Activated CD4-positive, alpha-beta T cell treated with anti-CD3 and anti-CD28 coated beads, Interleukin-2, amount 50 U/mL, for 48 hours (primary cell): ENCODE results near the gene SBNO1.
"Not testable (repeated sequence)": the region's sequence is repeated elsewhere in the genome, so short reads cannot be mapped to it uniquely, and the experiment has no call there.

Experiments
- DNase-seq, 2 experiments: peaks; one replicate each; pipeline ENCODE4 v3.0.0-alpha.2; 2020

The SBNO1 gene

GRCh38 chr12:123336530-123336929, 28.1 kb downstream of the SBNO1 start:
- DNase-seq: no peak

GRCh38 chr12:123335490-123335889, 29.2 kb downstream of the SBNO1 start:
- DNase-seq: no peak

- DNase-seq: no peak
Measured at GRCh38 chr12:123329799-123330198, 34.8 kb downstream of the SBNO1 start.

- DNase-seq: no peak
Measured at GRCh38 chr12:123319826-123320225, 44.8 kb downstream of the SBNO1 start.

- DNase-seq: no peak
Measured at GRCh38 chr12:123319273-123319672, 45.4 kb downstream of the SBNO1 start.

- DNase-seq: not testable (repeated sequence)
Measured at GRCh38 chr12:123313046-123313445, 51.6 kb downstream of the SBNO1 start.

GRCh38 chr12:123306200-123306599, 58.4 kb downstream of the SBNO1 start:
- DNase-seq: no peak

- DNase-seq: no peak
Measured at GRCh38 chr12:123305136-123305535, 59.5 kb downstream of the SBNO1 start.

- DNase-seq: no peak
Measured at GRCh38 chr12:123293178-123293760, 71.4 kb downstream of the SBNO1 start.

GRCh38 chr12:123289911-123290310, 74.7 kb downstream of the SBNO1 start:
- DNase-seq: no peak

- no peak for DNase-seq
Measured at GRCh38 chr12:123288751-123289346, 75.8 kb downstream of the SBNO1 start.

- DNase-seq: no peak
Measured at GRCh38 chr12:123286652-123287373, 77.8 kb downstream of the SBNO1 start.

- DNase-seq: no peak
Measured at GRCh38 chr12:123284669-123285068, 80.0 kb downstream of the SBNO1 start.

GRCh38 chr12:123283461-123283860, 81.2 kb downstream of the SBNO1 start:
- no peak for DNase-seq

GRCh38 chr12:123282111-123282510, 82.5 kb downstream of the SBNO1 start:
- DNase-seq: no peak

GRCh38 chr12:123280971-123281370, 83.7 kb downstream of the SBNO1 start:
- DNase-seq: no peak

GRCh38 chr12:123278101-123278627, 86.5 kb downstream of the SBNO1 start:
- DNase-seq: no peak

GRCh38 chr12:123273166-123273565, 91.5 kb downstream of the SBNO1 start:
- DNase-seq: no peak

- DNase-seq: peak; percentile 78 to 82
Measured at GRCh38 chr12:123271001-123271668, 93.5 kb downstream of the SBNO1 start.

GRCh38 chr12:123270214-123271000, 94.2 kb downstream of the SBNO1 start:
- peak; percentile 29 to 41 for DNase-seq

GRCh38 chr12:123269896-123270213, 94.8 kb downstream of the SBNO1 start:
- no peak for DNase-seq

GRCh38 chr12:123269395-123269892, 95.2 kb downstream of the SBNO1 start:
- DNase-seq: peak; percentile 38 to 52

- DNase-seq: no peak
Measured at GRCh38 chr12:123268850-123269249, 95.8 kb downstream of the SBNO1 start.
